ENCODE data around the gene AQP2.

Gene AQP2

DNA sequence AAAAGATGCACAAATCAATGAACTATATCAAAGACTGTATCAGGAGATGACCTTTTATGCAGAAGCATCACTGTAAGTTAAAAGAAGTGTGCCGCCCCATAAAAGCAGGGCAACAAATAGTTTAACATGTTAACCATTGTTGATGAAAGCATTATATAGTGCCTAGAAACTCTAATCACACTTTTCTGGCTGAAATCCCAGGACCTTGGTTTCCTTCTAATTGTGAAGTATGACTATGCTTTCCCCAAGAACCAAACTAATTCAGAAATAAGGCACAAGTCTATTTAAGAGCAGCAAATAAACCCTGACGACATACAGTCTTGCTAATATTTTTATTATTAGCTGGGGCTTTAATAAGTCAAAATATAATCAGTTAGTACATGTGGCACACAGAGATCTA lies 53.1 kb downstream of the AQP2 start:
- TF ChIP-seq FOXP2 (optimal IDR thresholded peaks at IDR 0.05; ENCODE audit: borderline replicate concordance, extremely low read depth, extremely low read length, insufficient read depth) (no peak), POLR2AphosphoS5 (IDR thresholded peaks at IDR 0.05; ENCODE audit: low read depth, low read length) (no peak), SIN3A (IDR thresholded peaks at IDR 0.05; ENCODE audit: borderline replicate concordance, insufficient read depth, low read length) (no peak), TAF1 (IDR thresholded peaks at IDR 0.05; ENCODE audit: borderline replicate concordance, insufficient read depth, low read length) (no peak)
- TF ChIP-seq, protein P1, sequence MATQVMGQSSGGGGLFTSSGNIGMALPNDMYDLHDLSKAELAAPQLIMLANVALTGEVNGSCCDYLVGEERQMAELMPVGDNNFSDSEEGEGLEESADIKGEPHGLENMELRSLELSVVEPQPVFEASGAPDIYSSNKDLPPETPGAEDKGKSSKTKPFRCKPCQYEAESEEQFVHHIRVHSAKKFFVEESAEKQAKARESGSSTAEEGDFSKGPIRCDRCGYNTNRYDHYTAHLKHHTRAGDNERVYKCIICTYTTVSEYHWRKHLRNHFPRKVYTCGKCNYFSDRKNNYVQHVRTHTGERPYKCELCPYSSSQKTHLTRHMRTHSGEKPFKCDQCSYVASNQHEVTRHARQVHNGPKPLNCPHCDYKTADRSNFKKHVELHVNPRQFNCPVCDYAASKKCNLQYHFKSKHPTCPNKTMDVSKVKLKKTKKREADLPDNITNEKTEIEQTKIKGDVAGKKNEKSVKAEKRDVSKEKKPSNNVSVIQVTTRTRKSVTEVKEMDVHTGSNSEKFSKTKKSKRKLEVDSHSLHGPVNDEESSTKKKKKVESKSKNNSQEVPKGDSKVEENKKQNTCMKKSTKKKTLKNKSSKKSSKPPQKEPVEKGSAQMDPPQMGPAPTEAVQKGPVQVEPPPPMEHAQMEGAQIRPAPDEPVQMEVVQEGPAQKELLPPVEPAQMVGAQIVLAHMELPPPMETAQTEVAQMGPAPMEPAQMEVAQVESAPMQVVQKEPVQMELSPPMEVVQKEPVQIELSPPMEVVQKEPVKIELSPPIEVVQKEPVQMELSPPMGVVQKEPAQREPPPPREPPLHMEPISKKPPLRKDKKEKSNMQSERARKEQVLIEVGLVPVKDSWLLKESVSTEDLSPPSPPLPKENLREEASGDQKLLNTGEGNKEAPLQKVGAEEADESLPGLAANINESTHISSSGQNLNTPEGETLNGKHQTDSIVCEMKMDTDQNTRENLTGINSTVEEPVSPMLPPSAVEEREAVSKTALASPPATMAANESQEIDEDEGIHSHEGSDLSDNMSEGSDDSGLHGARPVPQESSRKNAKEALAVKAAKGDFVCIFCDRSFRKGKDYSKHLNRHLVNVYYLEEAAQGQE (IDR thresholded peaks at IDR 0.05; ENCODE audit: insufficient read depth in 1 of 2, low read depth in 2 of 2, low read length in 2 of 2): no peak

DNA sequence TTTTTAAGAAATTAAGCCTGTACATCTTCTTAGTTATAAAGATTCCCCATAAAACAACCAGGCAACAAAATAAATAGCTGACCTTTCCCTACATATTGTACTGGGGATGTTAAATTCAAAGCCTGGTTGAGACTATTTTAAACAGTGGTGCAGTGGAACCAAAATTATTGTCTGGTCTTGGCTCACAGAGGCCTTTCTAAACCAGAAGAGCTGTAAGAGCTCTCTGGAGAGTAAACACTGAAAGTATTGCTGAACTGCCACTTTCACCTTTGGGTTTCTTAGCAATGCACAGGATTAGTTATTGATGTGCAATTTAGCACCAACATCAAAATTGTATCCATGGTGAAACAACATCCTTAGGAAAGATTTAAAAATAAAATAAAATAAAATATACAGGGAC lies 54.2 kb downstream of the AQP2 start:
- no peak for TF ChIP-seq TAF1 (IDR thresholded peaks at IDR 0.05; ENCODE audit: borderline replicate concordance, insufficient read depth, low read length)
- TF ChIP-seq FOXP2 (optimal IDR thresholded peaks at IDR 0.05; ENCODE audit: borderline replicate concordance, extremely low read depth, extremely low read length, insufficient read depth): no peak
- TF ChIP-seq SIN3A (IDR thresholded peaks at IDR 0.05; ENCODE audit: borderline replicate concordance, insufficient read depth, low read length): no peak
- TF ChIP-seq, protein P1 (IDR thresholded peaks at IDR 0.05; ENCODE audit: insufficient read depth in 1 of 2, low read depth in 2 of 2, low read length in 2 of 2): no peak
- no peak for TF ChIP-seq POLR2AphosphoS5 (IDR thresholded peaks at IDR 0.05; ENCODE audit: low read depth, low read length)

DNA sequence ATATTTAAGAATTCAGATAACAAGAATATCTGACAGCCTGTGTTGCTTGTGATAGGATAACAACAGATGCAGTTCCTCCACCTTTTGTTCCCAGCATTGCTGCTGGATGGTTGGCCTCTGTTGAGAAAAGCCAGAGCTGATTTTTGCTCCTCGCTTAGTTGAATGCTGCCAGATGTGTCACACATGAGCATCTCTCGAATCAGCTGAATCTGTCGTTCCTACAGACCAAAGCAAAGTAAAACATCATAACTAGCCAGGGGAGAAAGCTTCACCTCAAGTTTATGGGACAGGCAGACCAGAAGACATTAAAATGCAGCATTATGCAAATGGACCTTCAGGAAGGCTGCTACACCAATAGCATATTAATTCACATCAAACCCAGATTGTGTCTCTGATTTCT lies 54.6 kb downstream of the AQP2 start:
- TF ChIP-seq SIN3A (IDR thresholded peaks at IDR 0.05; ENCODE audit: borderline replicate concordance, insufficient read depth, low read length) (no peak), POLR2AphosphoS5 (IDR thresholded peaks at IDR 0.05; ENCODE audit: low read depth, low read length) (no peak), FOXP2 (optimal IDR thresholded peaks at IDR 0.05; ENCODE audit: borderline replicate concordance, extremely low read depth, extremely low read length, insufficient read depth) (no peak), TAF1 (IDR thresholded peaks at IDR 0.05; ENCODE audit: borderline replicate concordance, insufficient read depth, low read length) (no peak)
- TF ChIP-seq, protein P1 (IDR thresholded peaks at IDR 0.05; ENCODE audit: insufficient read depth in 1 of 2, low read depth in 2 of 2, low read length in 2 of 2): no peak

DNA sequence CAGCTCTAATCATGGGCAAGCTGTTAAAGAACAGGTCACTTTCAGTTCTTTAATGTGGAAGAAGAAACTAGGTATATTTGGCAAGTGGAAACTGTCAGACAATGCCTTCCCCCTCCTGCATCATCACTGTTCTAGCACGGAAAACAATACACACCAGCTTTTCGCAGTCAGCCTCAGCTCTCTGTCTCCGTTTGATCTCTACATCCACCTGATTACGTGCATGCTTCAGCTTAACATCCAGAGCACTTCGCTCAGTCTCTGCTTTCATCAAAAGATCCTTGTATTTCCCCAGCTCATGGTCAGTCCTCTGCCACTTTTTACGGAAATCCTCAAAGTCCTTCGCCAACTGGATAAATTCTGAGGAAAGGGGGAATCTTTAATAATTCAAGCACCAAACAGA lies 55.7 kb downstream of the AQP2 start:
- no peak for TF ChIP-seq TAF1 (IDR thresholded peaks at IDR 0.05; ENCODE audit: borderline replicate concordance, insufficient read depth, low read length)
- no peak for TF ChIP-seq FOXP2 (optimal IDR thresholded peaks at IDR 0.05; ENCODE audit: borderline replicate concordance, extremely low read depth, extremely low read length, insufficient read depth)
- no peak for TF ChIP-seq SIN3A (IDR thresholded peaks at IDR 0.05; ENCODE audit: borderline replicate concordance, insufficient read depth, low read length)
- no peak for TF ChIP-seq POLR2AphosphoS5 (IDR thresholded peaks at IDR 0.05; ENCODE audit: low read depth, low read length)
- TF ChIP-seq, protein P1 (IDR thresholded peaks at IDR 0.05; ENCODE audit: insufficient read depth in 1 of 2, low read depth in 2 of 2, low read length in 2 of 2): no peak

All from PFSK-1 (cell line).